IPS DF 6.9 (cell line): ENCODE results near the gene SMIM31.

Experiments
- DNase-seq: peaks from one replicate; pipeline ENCODE4 v3.0.0-alpha.2; 2013; ENCODE audit warnings: low read depth, low spot score
- H3K27ac ChIP-seq: one replicate; pipeline ENCODE4 v1.5.1; 2013; ENCODE audit warnings: low read length, control low read depth
- H3K27me3 ChIP-seq: 2 replicates; pipeline ENCODE4 v1.6.1; 2013; ENCODE audit warnings: mild to moderate bottlenecking, low read length; ENCODE audit not compliant: control insufficient read depth, insufficient read depth
- H3K36me3 ChIP-seq: 2 replicates; pipeline ENCODE4 v1.6.1; 2013; ENCODE audit warnings: low read length; ENCODE audit not compliant: control insufficient read depth, insufficient read depth
- H3K4me1 ChIP-seq: 2 replicates; pipeline ENCODE4 v1.6.1; 2013; ENCODE audit warnings: low read length; ENCODE audit not compliant: control insufficient read depth, insufficient read depth
- H3K4me3 ChIP-seq: 2 replicates; pipeline ENCODE4 v1.5.1; 2013; ENCODE audit warnings: mild to moderate bottlenecking, low read length
- H3K9me3 ChIP-seq: 2 replicates; pipeline ENCODE4 v1.6.1; 2013; ENCODE audit warnings: low read length, inconsistent platforms; ENCODE audit not compliant: control insufficient read depth, insufficient read depth
- WGBS: extraction: QIAGEN DNeasy Blood & Tissue Kit; methylation state at CpG from one replicate; pipeline ENCODE4 v1.1.7; 2013; ENCODE audit warnings: mixed read lengths, missing lambda C conversion rate; ENCODE audit not compliant: insufficient read length, insufficient coverage; 5-methylcytosine and 5-hydroxymethylcytosine counted together

SMIM31 gene

DNA sequence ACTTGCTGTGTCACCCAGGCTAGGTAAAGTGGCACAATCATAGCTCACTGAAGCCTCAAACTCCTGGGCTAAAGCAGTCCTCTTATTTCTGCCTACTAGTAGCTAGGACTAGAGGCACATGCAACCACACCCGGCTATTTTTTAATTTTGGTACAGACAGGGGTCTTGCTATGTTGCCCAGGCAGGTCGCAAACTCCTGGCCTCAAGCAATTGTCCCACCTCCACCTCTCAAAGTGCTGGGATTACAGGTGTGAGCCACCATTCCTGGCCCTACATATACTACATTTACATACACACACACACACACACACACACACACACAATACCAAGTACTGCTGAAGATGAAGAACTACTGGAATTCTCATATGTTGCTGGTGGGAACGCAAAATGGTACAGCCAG is 26.9 kb downstream of the SMIM31 start:
- H3K9me3 ChIP-seq, result no peaks in the 10 kb centered on the region
- no peak overlapping the region for H3K27ac ChIP-seq
- no peaks in the 10 kb centered on the region for H3K4me1 ChIP-seq
- no peak overlapping the region for H3K4me3 ChIP-seq
- WGBS, result no CpG with 5 or more reads among the region's 3 CpGs
- no peak for DNase-seq
- no peaks in the 10 kb centered on the region for H3K36me3 ChIP-seq
- H3K27me3 ChIP-seq, result no peaks in the 10 kb centered on the region

DNA sequence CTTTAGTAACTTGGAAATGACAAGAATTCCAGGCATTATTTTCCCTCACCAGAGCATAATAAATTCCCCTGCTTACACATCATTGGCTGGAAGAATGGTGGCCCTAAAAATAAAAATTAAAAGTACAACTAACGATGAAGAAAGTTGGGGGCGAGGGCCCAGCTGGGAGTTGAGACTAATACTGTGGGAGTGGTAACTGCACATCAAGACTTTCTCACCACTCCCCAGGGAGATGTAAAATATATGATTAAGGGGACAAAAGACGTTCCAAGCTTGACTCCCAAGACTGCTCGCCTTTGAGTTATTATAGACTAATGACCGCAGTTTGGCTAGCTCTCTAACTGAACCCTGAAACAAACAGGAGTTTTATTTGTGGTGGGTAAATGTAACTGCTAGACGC is 30.0 kb downstream of the SMIM31 start:
- no peak overlapping the region for H3K27ac ChIP-seq
- no peaks in the 10 kb centered on the region for H3K4me1 ChIP-seq
- H3K9me3 ChIP-seq, result no peaks in the 10 kb centered on the region
- no peak for DNase-seq
- no peak overlapping the region for H3K4me3 ChIP-seq
- no peaks in the 10 kb centered on the region for H3K27me3 ChIP-seq
- no peaks in the 10 kb centered on the region for H3K36me3 ChIP-seq
- no CpG with 5 or more reads among the region's 6 CpGs for WGBS

DNA sequence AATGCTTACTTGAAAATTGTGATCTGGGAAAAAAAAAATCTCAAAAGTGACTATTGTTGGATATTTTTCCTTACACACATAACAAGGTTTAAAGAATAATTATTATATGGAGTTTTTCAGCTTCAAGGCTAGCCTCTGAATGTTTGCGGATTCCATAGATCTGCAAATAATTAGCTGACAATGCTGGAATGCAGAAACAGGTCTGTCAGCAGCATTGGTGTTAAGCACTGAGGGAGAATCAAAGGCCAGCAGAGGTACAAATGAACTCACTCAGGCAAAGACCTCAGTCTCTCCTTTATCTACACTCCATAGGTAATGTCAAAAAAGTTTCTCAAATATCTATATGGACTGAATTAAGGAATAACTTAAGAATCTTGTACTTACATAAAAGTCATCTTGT is 35.1 kb downstream of the SMIM31 start:
- no CpG with 5 or more reads among the region's 1 CpG for WGBS
- no peak overlapping the region for H3K4me3 ChIP-seq
- no peaks in the 10 kb centered on the region; the same call in 1 of the 2 replicates for H3K9me3 ChIP-seq
- no peaks in the 10 kb centered on the region for H3K4me1 ChIP-seq
- H3K36me3 ChIP-seq, result no peaks in the 10 kb centered on the region
- DNase-seq, result no peak
- no peaks in the 10 kb centered on the region for H3K27me3 ChIP-seq
- H3K27ac ChIP-seq, result no peak overlapping the region

DNA sequence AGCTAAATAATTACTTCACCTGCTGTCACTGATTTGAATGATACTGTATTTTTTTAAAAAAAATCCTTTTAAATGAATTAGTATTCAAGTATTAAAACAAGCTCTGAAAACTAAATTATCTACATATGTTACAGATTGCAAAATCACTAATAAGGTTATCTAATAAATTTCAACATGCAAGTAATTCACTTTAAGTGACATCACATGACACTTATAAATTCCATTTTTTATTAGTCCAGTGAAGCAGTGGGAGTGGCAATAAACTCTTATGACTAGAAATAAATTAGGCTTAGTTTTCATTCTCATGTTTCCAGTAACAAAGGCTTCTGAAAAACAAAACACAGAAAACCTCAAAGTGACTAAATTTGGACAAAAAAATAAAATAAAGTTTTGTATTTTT is 36.3 kb downstream of the SMIM31 start:
- Histone ChIP-seq H3K36me3 (no peaks in the 10 kb centered on the region), H3K27ac (no peak overlapping the region), H3K27me3 (no peaks in the 10 kb centered on the region), H3K4me3 (no peak overlapping the region), H3K9me3 (no peaks in the 10 kb centered on the region; the same call in 1 of the 2 replicates), H3K4me1 (no peaks in the 10 kb centered on the region)
- DNase-seq, result no peak

DNA sequence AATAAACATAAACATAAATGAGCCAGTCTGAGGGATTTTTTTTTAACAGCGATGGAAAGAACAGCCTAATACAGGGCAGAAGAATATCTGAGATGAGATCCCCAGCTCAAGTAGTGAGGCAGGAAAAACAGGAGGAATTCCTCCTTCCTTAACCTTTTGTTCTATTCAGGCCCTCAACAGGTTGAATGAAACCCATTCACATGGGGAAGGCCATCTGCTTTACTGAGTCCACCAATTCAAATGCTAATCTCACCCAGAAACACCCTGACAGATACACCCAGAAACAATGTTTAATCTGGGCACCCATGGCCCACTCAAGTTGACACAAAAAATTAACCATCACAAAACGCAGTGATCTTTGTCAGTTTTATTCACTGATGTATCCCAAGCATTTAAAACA is 45.5 kb downstream of the SMIM31 start:
- Histone ChIP-seq H3K27ac (peak overlapping the region; percentile 75), H3K4me3 (no peak overlapping the region)
- WGBS, result no CpG with 5 or more reads among the region's 2 CpGs

DNA sequence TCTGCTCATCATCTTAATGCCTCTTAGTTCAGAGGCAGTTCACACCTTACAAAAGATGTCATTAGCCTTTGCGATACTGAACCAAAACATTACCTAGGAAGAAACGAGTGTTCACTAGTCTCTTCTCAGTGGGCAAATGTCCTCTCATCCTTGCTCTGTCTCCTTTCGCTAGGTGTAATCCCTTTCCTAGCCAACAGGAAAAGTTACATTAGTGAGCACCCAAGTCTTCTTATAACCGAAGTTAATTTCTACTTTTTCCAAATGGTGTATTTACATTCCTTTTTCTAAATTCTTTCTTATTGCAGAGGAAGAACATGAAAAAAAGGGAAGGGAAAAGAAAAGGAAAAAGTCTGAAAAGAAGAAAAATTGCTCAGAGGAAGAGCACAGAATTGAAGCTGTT is 46.9 kb downstream of the SMIM31 start:
- Histone ChIP-seq H3K36me3 (no peaks in the 10 kb centered on the region), H3K4me3 (no peak overlapping the region), H3K9me3 (no peaks in the 10 kb centered on the region), H3K4me1 (peaks cover 2% of the 10 kb centered on the region; the same call in 1 of the 2 replicates), H3K27me3 (no peaks in the 10 kb centered on the region), H3K27ac (no peak overlapping the region)
- WGBS, result no CpG with 5 or more reads among the region's 4 CpGs
- DNase-seq, result no peak

More for the DNA sequence above, 45.5 kb downstream of the SMIM31 start:
- Histone ChIP-seq H3K36me3 (no peaks in the 10 kb centered on the region), H3K4me1 (peaks cover 2% of the 10 kb centered on the region; the same call in 1 of the 2 replicates), H3K9me3 (no peaks in the 10 kb centered on the region), H3K27me3 (no peaks in the 10 kb centered on the region)
- peak; percentile 54 for DNase-seq

DNA sequence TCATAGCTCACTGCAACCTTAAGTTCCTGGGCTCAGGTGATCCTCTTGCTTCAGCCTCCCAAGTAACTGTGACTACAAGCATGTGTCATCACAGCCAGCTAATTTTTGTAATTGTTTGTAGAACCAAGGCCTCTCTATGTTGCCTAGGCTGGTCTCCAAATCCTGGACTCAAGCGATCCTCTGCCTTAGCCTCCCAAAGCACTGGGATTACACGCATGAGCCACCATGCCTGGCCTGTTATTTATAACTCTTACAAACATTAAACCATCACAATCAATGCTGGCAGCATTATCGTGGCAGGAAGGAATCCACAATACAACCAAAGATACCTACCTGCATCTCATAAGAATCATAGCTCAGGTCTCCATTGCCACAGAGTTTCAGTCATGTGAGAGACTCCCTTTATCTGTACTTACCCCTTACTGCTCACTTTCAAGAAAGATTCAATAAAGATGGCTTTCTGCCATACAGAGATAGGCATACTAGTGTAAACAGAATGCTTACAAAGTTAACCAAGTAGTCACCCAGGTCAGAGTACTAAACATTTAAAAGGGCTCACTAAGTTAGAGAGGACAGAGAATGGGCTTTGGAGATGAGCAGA is 48.5 kb downstream of the SMIM31 start:
- H3K4me1 ChIP-seq, result peaks cover 2% of the 10 kb centered on the region; the same call in 1 of the 2 replicates
- H3K9me3 ChIP-seq, result no peaks in the 10 kb centered on the region
- WGBS, result no CpG with 5 or more reads among the region's 3 CpGs
- no peak for DNase-seq
- H3K4me3 ChIP-seq, result no peak overlapping the region
- no peaks in the 10 kb centered on the region for H3K27me3 ChIP-seq
- no peak overlapping the region for H3K27ac ChIP-seq
- no peaks in the 10 kb centered on the region for H3K36me3 ChIP-seq

DNA sequence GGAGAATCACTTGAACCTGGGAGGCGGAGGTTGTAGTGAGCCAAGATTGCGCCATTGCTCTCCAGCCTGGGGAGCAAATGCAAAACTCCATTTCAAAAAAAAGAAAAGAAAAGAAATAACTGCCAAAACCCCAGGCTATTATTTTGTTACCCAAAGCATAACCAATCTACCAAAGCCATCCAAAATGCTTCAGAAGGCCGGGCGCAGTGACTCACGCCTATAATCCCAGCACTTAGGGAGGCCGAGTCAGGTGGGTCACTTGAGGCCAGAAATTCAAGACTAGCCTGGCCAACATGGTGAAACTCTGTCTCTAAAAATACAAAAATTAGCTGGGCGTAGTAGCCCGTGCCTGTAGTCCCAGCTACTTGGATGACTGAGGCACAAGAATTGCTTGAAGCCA is 49.8 kb downstream of the SMIM31 start:
- Histone ChIP-seq H3K36me3 (no peaks in the 10 kb centered on the region), H3K4me1 (peaks cover 2% of the 10 kb centered on the region; the same call in 1 of the 2 replicates)
- WGBS, result no CpG with 5 or more reads among the region's 8 CpGs

DNA sequence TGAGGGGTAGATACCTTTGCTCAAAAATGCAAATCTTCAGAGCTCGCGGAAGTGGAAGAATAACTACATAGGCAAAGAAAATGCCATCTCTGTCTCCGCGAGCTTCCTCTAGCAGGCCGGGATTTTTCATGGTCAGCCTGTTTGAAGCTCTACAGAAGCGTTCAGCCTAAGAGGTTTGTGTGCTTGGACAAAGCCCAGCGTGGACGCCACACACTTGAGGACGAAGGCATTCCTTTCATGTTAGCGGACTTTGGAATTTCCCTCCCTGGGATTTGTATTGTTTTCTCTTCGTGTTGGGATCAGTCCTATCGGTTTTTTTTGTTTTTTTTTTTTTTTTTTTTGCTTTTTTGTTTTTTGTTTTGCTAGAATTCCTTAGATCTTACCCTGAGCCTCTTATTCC is 53.7 kb downstream of the SMIM31 start:
- no peak overlapping the region for H3K4me3 ChIP-seq
- no peaks in the 10 kb centered on the region for H3K9me3 ChIP-seq
- DNase-seq, result no peak
- WGBS, result no CpG with 5 or more reads among the region's 12 CpGs
- no peaks in the 10 kb centered on the region for H3K27me3 ChIP-seq
- no peaks in the 10 kb centered on the region; the same call in 1 of the 2 replicates for H3K4me1 ChIP-seq
- no peak overlapping the region for H3K27ac ChIP-seq
- H3K36me3 ChIP-seq, result no peaks in the 10 kb centered on the region

More for the DNA sequence above, 49.8 kb downstream of the SMIM31 start:
- Histone ChIP-seq H3K4me3 (no peak overlapping the region), H3K9me3 (no peaks in the 10 kb centered on the region), H3K27me3 (no peaks in the 10 kb centered on the region), H3K27ac (no peak overlapping the region)
- no peak for DNase-seq

DNA sequence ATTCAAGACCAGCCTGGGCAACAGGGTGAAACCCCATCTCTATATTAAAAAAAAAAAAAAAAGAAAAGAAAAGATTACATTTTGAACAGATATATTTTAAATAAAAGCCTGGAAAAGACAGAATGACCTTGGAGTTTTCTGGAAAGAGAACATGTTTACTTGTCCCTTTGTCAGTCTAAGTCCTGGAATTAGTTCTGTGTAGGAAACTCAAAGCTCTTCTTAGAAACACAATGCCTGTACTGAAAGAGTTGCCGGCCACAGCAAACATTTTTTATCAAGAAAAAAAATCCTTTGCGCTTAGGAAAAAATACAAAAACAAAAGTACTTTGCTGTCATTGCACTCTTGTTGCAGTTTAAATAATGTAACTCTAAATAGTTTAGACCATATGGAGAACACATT is 59.6 kb downstream of the SMIM31 start:
- Histone ChIP-seq H3K36me3 (no peaks in the 10 kb centered on the region), H3K27ac (no peak overlapping the region), H3K4me1 (no peaks in the 10 kb centered on the region), H3K4me3 (no peak overlapping the region), H3K27me3 (no peaks in the 10 kb centered on the region), H3K9me3 (no peaks in the 10 kb centered on the region)
- no peak for DNase-seq
- no CpG with 5 or more reads among the region's 2 CpGs for WGBS

DNA sequence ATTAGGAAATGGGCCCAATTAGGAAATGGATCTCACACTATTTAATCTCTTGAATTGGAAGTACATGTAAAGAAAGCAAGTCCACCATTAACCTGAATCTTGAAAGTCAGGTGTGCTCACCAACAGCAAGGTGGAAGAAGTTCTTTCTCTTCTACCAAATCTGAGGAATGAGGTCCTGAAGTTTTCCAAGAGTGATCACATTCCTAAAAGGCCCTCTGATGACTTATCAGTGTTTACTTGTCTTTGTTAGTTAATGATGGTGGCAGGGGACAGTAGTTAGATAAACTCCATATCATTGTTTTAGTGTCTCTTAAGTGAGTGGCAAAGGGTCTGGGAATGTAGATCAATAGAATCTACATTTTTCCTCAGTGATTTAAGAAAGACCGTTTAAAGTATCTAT is 61.8 kb downstream of the SMIM31 start:
- WGBS, result no CpG with 5 or more reads among the region's 1 CpG
- H3K36me3 ChIP-seq, result no peaks in the 10 kb centered on the region

More for the DNA sequence above, 61.8 kb downstream of the SMIM31 start:
- no peak overlapping the region for H3K27ac ChIP-seq
- H3K27me3 ChIP-seq, result no peaks in the 10 kb centered on the region
- H3K9me3 ChIP-seq, result no peaks in the 10 kb centered on the region
- peaks cover 2% of the 10 kb centered on the region; the same call in 1 of the 2 replicates for H3K4me1 ChIP-seq
- DNase-seq, result no peak
- H3K4me3 ChIP-seq, result no peak overlapping the region
